Esophagus muscularis mucosa (tissue), 3 donors: ENCODE measurements around the gene DNAJC21.

Experiments used
- CTCF ChIP-seq, 3 experiments: fragments of 200-600 bp in 2 of 3; fragments of 450-650 bp in 1 of 3; sonication (generic) in 2 of 3; IDR thresholded peaks; one replicate each; pipeline ENCODE4 v1.5.1; 2017 to 2019; ENCODE audit warnings: antibody characterized with exemption in 3 of 3, mild to moderate bottlenecking in 2 of 3, moderate library complexity in 1 of 3
- POLR2A ChIP-seq: fragments of 450-650 bp; IDR thresholded peaks from one replicate; pipeline ENCODE4 v1.6.1; 2017; ENCODE audit warnings: antibody characterized with exemption, moderate library complexity, mild to moderate bottlenecking, low read depth

GRCh38 chr5:34928267-34928666, 1.1 kb upstream of the DNAJC21 start:
- TF ChIP-seq POLR2A (no peak), CTCF (IDR thresholded peaks at IDR 0.05) (no peak)
